Fibroblast of upper back skin (primary cell): ENCODE data around the gene ZNF808.
A peak's percentile ranks its signal among the peaks of the same experiment; 100 is the strongest.
"Not testable (repeated sequence)": the region's sequence is repeated elsewhere in the genome, so short reads cannot be mapped to it uniquely, and the experiment has no call there.

Source experiments
- DNase-seq: peaks from one replicate; pipeline ENCODE4 v3.0.0-alpha.2; 2013

ZNF808 gene

DNA sequence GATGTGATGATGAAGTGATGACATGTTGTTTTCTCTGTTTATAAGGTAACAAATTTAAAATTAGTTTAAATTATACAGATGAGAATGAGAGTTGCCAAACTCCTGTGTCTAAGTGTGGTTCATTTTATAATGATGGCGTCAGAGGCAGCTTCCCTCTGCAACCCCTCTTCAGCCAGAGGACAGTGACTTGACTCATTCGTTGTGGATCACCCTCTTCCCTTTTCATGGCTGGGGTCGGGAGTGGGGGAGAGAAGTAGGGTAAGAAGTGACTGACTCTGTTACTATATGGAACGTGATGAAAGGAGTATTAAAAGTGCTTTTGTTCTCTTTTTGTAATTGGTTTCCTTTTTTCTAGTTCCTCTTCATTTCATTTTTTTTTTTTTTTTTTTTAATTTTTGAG, 11.3 kb downstream of the ZNF808 start:
- not testable (repeated sequence) for DNase-seq

DNA sequence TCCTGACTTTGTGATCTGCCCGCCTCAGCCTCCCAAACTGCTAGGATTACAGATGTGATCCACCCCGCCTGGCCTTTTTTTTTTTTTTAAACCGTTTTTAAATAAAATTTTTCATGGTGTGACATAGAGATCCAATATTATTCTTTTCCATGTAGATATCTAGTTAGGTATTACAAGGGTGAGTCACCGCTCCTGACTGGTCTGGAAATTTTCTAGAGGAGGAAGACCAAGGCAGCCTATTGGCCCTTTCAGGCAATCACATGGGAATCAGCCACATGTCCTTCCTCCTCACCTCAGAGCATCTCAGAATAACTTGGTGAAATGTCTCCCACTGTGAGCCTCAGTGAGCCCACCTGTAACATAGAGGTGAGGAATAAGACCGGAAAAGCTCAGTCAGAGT, 13.7 kb downstream of the ZNF808 start:
- DNase-seq: not testable (repeated sequence)

DNA sequence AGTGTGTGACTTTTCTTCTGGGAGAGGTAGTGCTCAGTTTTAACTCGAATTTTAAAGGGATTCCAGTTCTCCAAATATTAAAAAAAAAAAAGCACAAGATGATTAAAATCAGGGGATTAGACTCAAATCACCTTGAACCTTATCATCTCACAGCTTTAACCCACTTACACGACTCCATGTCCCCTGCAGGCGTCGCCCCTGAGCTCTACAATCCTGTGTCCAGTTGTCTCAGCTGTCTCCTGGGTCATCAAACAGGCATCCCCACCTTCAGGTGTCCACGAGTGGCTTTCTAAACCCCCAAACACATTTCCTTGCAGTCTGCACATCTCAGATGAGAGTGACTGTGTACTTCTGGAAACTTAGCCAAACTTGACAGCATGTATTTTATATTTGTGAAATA, 14.1 kb downstream of the ZNF808 start:
- DNase-seq: no peak

DNA sequence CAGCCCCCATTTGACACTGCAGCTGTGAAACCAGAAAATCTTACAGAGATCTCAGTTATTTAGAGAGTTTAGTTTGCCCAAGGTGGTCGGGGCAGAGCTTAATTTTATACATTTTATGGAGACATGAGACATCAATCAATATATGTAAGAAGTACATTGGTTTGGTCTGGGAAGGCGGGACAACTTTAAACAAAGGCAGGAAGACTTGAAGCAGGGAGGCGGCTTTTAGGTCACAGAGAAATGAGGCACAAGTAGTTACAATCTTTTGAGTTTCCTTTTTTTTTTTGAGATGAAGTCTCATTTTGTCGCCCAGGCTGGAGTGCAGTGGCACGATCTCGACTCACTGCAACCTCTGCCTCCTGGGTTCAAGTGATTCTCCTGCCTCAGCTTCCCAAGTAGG, 15.1 kb downstream of the ZNF808 start:
- DNase-seq: not testable (repeated sequence)

DNA sequence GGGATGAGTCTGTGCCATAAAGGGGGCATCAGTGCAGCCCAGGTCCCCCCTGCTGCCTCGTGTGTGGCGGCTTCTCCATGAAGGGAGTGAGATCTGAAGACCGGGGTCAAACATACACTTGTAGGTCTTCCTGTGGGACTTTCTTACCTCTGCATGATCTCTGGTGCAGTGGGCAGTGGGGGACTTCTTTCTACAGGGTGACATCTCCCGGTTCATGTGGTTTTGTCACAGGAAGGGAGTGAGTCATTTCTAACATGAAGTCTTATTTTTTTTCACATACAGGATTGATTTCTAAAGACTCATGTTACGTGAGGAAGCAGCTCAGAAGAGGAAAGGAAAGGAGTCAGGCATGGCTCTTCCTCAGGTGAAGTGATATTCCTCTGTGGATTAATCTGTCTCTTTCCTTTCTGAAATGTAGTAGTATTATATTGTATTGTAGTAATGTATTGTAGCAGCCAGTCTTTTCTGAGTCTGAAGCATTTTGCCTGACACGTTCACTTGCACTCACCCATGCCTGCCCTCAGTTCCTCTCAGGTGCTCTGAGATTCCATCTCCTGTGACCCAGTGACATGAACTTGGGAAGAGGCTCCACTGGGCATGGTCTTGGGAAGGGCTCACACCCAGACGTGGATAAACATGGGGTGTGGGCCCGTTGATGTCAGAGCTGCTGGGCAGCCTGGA, 15.7 kb downstream of the ZNF808 start:
- DNase-seq: no peak

DNA sequence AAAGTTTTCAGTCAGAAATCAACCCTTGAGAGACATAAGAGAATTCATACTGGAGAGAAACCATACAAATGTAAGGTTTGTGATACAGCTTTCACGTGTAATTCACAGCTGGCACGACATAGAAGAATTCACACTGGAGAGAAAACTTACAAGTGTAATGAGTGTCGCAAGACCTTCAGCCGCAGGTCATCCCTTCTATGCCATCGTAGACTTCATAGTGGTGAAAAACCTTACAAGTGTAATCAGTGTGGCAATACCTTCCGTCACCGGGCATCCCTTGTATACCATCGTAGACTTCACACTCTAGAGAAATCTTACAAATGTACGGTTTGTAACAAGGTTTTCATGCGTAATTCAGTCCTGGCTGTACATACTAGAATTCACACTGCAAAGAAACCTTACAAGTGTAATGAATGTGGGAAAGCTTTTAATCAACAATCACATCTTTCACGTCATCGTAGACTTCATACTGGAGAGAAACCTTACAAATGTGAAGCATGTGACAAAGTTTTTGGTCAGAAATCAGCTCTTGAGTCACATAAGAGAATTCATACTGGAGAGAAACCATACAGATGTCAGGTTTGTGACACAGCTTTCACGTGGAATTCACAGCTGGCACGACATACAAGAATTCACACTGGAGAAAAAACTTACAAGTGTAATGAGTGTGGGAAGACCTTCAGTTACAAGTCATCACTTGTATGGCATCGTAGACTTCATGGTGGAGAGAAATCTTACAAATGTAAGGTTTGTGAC, 26.9 kb downstream of the ZNF808 start:
- no peak for DNase-seq

DNA sequence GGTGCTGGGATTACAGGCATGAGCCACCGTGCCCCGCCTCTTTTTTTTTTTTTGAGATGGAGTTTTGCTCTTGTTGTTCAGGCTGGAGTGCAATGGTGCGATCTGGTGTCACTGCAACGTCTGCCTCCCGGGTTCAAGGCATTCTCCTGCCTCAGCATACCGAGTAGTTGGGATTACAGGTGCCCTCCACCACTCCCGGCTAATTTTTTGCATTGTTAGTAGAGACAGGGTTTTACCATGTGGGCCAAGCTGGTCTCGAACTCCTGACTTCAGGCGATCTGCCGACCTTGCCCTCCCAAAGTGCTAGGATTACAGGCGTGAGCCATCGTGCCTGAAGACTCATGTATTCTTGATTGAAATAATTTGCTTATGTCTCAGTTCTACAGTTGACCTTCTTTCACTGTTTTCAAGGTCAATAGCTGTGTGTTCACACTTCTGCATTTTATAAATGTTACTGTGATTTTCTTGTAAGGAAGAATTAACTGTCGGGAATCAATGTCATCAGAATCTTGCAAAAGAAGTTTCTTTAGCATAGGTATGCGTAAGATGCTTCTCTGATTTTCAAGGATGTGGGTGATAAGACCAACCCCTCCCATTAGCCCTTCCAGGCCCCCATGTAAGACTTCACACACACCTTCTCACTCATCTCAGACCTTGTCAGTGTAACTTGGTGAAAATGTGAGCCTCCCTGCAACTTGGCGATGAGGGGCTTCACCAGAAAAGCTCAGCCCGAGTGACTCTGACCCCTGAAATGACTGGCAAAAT, 29.9 kb downstream of the ZNF808 start:
- no peak for DNase-seq

DNA sequence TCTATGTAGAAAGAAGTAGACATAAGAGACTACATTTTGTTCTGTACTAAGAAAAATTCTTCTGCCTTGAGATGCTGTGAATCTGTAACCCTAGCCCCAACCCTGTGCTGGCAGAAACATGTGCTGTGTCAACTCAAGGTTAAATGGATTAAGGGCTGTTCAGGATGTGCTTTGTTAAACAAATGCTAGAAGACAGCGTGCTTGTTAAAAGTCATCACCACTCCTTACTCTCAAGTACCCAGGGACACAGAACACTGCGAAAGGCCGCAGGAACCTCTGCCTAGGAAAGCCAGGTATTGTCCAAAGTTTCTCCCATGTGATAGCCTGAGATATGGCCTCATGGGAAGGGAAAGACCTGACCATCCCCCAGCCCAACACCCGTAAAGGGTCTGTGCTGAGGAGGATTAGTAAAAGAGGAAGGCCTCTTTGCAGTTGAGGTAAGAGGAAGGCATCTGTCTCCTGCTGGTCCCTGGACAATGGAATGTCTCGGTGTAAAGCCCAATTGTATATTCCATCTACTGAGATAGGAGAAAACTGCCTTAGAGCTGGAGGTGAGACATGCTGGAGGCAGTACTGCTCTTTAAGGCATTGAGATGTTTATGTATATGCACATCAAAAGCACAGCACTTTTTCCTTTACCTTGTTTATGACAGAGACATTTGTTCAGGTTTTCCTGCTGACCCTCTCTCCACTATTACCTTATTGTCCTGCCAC, 31.4 kb downstream of the ZNF808 start:
- not testable (repeated sequence) for DNase-seq

DNA sequence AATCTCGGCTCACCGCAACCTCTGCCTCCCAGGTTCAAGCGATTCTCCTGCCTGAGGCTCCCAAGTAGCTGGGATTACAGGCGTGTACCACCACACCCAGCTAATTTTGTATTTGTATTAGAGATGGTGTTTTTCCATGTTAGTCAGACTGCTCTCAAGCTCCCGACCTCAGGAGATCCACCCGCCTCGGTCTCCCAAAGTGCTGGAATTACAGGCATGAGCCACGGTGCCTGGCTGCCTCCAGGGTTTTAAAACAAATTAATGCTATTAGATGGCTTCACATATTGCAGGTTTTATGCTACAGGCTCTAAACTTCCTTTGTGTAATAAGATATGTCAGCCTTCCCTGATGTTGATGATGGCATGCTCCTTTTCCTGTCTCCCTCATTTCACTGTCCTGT, 34.1 kb downstream of the ZNF808 start:
- DNase-seq: not testable (repeated sequence)

DNA sequence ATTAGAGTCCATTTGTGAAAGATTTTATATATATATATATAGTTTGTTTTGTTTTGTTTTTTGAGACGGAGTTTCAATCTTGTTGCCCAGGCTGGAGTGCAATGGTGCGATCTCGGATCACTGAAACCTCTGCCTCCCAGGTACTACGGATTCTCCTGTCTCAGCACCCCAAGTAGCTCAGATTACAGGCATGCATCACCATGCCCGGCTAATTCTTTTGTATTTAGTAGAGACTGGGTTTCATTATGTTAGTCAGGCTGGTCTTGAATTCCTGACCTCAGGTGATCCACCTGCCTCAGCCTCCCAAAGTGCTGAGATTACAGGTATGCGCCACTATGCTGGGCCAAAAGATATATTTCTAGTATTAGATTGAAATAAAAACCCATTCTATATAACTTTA, 38.7 kb downstream of the ZNF808 start:
- no peak for DNase-seq

DNA sequence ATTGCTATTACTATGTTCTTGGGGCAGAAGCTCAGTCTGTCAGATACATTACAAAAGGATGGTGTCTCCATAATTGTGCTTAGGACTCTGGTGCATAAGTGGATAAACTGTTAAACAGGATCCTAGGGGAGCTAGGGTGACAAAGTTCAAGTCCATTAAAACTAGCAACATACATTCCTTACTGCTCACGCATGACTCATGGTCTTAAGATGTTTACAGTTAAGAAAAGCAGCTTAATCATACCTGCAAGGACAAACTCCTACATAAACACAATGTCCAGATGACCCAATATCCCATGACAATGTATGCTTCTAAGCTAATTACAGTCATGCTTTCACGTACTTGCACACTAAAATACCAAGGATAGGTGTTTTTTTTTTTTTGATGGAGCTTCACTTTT, 39.1 kb downstream of the ZNF808 start:
- DNase-seq: peak; percentile 35

DNA sequence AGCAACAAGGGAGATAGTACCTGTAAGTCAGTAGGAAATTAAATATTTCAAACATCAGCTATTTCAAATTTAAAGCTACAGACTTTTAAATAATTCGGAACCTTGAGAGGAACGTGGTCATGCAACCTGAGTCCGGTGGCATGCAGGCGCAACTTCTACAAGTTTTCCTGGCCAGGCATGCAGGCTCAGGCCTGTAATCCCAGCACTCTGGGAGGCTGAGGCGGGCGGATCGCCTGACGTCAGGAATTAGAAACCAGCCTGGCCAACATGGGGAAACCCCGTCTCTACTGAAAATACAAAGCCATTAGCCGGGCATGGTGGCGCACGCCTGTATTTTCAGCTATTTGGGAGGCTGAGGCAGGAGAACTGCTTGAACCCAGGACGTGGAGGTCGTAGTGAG, 40.5 kb downstream of the ZNF808 start:
- no peak for DNase-seq

DNA sequence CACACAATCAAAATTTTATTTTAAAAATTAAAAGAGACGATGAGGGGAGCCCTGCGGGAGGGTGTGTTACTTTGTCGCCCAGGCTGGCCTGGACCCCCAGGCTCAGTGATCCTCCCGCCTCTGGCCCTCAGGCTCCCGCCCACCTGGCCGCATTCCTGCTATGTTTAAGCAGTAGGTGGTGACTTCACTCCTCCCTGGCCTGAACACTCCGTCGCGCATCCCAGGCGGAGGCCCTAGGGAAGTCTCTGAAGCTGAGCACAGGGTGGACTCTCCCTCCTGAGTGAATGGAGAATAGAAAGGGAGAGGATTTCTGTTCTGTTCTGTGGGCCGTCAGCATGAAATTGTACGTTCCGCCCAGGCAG, 42.2 kb downstream of the ZNF808 start:
- not testable (repeated sequence) for DNase-seq

DNA sequence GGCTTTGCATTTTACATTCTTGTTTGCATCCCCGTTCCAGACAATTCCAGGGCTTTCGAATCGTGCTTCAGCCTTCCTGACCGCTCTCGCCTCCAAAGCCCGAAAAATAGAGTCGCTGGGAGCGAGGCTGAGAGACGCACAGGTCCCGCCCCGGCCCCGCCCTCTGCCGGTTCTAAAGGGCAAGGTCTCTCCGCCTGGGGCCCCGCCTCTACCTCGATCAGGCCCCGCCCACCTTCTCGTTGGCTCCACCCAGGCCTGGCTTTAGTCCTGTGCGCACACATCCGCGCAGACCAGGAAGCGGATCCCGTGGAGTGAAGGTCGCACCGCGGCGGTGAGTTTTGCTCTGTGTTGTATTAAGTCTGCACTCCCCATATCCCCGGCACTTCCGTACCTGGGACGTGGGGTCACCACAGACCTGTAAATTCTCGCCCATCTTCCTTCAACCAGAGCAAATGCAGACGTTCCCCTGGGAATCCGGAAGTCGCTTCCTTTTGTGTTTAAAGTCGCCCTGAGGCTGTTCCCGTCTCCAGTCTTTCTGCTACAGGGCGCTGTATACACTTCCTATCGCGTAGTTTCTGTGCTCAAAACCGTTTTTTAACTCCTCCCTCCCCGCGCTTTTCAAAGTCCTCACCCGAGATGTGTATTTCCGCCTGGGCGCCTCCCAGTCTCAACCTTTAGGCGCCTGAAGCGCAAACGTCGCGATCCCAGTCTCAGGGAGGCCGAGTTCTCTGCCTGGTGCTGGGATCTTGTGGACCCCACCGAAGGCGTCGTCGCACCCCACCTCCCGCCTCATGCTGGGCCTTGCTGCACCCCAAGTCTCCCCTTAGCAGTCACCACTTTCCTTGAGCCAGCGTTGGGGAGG, 42.8 kb downstream of the ZNF808 start, which contains the start of gene ZNF701:
Gene ZNF701 (plus strand): TSS at position 288 of the 862 bp plus-strand sequence. CDS start 3,861 bp downstream, outside the sequence.
- peak; percentile 89 for DNase-seq

DNA sequence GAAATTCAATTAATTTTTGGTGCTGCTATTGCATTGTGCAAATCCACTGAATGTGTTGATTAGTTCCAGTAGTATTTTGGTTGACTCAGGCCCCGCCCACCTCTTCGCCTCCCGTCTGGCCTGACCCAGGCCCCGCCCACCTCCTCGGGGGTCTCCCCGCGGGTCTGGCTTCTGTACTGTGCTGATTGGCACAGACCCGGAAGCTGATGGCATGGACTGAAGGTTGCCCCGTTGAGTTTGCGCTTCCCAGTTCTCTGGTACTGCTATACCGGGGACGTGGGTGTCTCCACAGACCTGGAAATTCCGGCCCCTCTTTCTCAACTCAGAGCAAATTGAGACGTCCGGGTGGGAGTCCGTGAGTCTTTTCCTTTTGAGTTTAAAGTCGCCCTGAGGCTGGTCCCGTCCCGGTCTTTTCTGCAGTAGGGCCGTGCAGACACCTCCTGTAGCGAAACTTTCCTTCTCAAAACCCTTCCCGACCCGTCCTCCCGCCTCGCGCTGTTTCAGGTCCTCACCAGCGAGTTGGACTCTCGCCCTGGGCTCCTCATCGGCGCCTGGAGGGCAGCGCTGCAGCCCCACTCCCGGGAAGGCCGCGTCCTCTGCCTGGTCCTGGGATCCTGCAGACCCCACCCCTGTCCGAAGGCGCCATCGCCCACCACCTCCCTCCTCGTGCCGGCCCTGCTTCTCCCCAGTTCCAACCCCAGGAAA, 57.4 kb downstream of the ZNF808 start:
- no peak for DNase-seq

DNA sequence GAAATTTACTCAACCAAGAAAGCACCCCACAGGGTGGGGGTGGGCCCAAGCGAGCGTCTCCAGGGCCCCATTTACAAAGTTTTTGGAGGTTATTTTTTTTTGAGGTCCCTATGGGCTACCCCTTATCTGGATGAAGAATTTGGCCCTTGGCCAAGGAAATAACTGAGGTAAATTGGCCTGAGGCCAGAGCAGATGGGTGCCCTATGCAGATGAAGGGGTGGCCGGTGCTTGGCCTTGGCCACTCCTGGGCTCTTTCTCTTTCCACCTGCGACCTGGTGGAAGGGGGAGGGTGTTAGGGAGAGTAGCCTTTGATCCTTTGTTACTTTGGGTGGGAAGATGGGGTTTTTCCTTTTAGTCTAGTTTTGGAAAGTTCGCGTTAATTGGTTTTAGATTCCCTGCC, 58.1 kb downstream of the ZNF808 start:
- DNase-seq: no peak

DNA sequence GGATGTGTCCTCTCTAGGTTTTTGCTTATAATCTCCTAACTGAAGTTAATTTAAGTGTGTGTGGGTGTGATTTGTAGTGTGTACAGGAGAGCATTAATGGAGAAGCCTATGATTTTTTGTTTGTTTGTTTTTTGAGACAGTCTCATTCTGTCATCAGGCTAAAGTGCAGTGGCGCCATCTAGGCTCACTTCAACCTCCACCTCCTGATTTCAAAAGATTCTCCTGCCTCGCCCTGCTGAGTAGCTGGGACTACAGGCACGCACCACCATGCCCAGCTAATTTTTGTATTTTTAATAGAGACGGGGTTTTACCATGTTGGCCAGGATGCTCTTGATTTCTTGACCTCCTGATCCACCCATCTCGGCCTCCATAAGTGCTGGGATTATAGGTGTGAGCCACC, 63.3 kb downstream of the ZNF808 start:
- no peak for DNase-seq

DNA sequence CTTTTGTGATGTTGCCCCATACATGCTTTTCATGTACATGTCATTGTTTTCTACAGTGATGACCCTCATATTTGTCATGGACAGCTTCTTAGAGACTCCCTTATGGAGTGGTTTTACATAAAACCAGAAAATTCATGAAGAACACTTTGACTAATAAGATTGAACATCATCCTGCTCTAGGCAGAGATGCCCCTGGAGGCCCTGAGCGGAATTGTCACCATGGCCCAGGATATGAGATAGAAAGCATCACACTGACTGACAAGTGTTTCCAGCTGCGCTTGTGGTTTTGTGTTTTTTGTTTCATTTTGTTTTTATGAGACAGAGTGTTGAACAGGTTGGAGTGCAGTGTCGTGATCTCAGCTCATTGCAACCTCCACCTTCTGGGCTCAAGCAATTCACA, 64.8 kb downstream of the ZNF808 start:
- no peak for DNase-seq

DNA sequence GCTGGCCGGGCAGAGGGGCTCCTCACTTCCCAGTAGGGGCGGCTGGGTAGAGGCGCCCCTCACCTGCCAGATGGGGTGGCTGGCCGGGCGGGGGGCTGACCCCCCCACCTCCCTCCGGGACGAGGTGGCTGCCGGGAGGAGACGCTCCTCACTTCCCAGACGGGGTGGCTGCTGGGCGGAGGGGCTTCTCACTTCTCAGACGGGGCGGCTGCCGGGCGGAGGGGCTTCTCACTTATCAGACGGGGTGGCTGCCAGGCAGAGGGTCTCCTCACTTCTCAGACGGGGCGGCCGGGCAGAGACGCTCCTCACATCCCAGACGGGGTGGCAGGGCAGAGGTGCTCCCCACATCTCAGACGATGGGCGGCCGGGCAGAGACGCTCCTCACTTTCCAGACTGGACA, 66.0 kb downstream of the ZNF808 start:
- DNase-seq: not testable (repeated sequence)

DNA sequence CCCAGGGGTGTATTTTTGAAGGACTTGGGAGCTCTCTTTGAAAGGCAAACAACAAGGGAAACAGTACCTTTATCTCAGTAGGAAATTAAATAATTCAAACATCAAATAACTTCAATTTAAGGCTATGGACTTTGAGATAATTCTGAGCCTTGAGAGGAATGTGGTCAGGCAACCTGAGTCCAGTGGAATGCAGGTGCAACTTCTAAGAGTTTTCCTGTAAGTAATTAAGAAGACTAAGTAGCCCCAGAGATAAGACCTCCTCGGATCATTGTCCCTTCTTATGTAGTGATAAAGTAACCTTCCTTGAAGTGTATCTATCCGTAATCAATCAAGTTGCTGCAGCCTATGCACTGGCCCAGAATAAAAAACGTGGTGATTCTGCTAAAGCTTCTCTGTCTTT, 71.8 kb downstream of the ZNF808 start:
- DNase-seq: no peak

DNA sequence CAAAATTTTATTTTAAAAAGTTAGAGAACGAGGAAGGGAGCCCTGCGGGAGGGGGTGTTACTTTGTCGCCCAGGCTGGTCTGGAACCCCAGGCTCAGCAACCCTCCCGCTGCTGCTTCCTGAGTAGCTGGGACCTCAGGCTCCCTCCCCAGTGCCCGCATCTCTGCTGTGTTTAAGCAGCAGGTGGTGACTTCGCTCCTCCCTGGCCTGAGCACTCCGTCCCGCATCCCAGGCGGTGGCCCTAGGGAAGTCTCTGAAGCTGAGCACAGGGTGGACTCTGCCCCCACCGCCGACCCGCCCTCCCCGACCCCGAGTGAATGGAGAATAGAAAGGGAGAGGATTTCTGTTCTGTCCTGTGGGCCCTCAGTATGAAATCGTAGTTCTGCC, 73.2 kb downstream of the ZNF808 start:
- DNase-seq: no peak
